Immature natural killer cell (primary cell): ENCODE data around the gene ORMDL2. TPM values are rescaled to one million over a fixed set of nuclear protein-coding genes. Genes with fewer than 3 reads are reported as not detected.

Source experiments
- DNase-seq, 3 donors: peaks; one replicate each; pipeline ENCODE4 v3.0.0; 2022; ENCODE audit warnings: mixed read lengths in 1 of 3
- H3K27ac Mint-ChIP-seq, 6 donors: one replicate each; pipeline ENCODE4 v1.8.0; 2020; ENCODE audit warnings: mixed read lengths in 6 of 6, mild to moderate bottlenecking in 5 of 6, inconsistent platforms in 4 of 6, moderate library complexity in 3 of 6
- H3K27me3 Mint-ChIP-seq, 3 donors: one replicate each; pipeline ENCODE4 v1.8.0; 2020 to 2021; ENCODE audit warnings: low read depth in 3 of 3, mild to moderate bottlenecking in 3 of 3, mixed read lengths in 3 of 3, moderate library complexity in 3 of 3, inconsistent platforms in 1 of 3
- H3K36me3 Mint-ChIP-seq, 3 donors: one replicate each; pipeline ENCODE4 v1.8.0; 2020; ENCODE audit warnings: mixed read lengths in 3 of 3, inconsistent platforms in 2 of 3, mild to moderate bottlenecking in 2 of 3
- H3K4me1 Mint-ChIP-seq, 2 donors: one replicate each; pipeline ENCODE4 v1.8.0; 2020; ENCODE audit warnings: inconsistent platforms in 2 of 2, mild to moderate bottlenecking in 2 of 2, mixed read lengths in 2 of 2, moderate library complexity in 1 of 2
- H3K4me3 Mint-ChIP-seq, 5 donors: one replicate each; pipeline ENCODE4 v1.8.0; 2020; ENCODE audit warnings: mild to moderate bottlenecking in 5 of 5, mixed read lengths in 5 of 5, inconsistent platforms in 3 of 5, moderate library complexity in 3 of 5
- H3K9me3 Mint-ChIP-seq, 6 donors: one replicate each; pipeline ENCODE4 v1.8.0; 2020; ENCODE audit warnings: mild to moderate bottlenecking in 6 of 6, mixed read lengths in 6 of 6, inconsistent platforms in 4 of 6, moderate library complexity in 3 of 6
- polyA plus RNA-seq, 3 donors: library from polyadenylated mRNA; unstranded; fragments of 300-500 nt; fragmentation: Illumina TruSeq; gene quantifications; one replicate each; pipeline ENCODE4 v1.2.3, GENCODE V29; 2021

ORMDL2 gene
- polyA plus RNA-seq, 3 donors from 2014 or later = 104 to 163 (median 147) TPM

GRCh38 chr12:55815473-55815872, 2.4 kb upstream of the ORMDL2 start:
- Mint-ChIP-seq H3K4me1 (peaks cover 32 to 34% of the 10 kb centered on the region in 2 donors), H3K9me3 (no peaks in the 10 kb centered on the region), H3K4me3 (peak overlapping the region in 1 of 5 donors; percentile 68), H3K27me3 (no peaks in the 10 kb centered on the region), H3K36me3 (peaks cover 3 to 5% (median 5%) of the 10 kb centered on the region in 3 donors), H3K27ac (no peak overlapping the region)
- no peak for DNase-seq

GRCh38 chr12:55816881-55817344, 928 bp upstream of the ORMDL2 start:
- H3K36me3 Mint-ChIP-seq = peaks cover 4 to 7% (median 6%) of the 10 kb centered on the region in 3 donors
- peaks cover 27% of the 10 kb centered on the region in 2 donors for H3K4me1 Mint-ChIP-seq
- H3K27me3 Mint-ChIP-seq = no peaks in the 10 kb centered on the region
- no peak overlapping the region for H3K27ac Mint-ChIP-seq
- H3K4me3 Mint-ChIP-seq = no peak overlapping the region
- no peak for DNase-seq
- H3K9me3 Mint-ChIP-seq = no peaks in the 10 kb centered on the region

GRCh38 chr12:55818140-55818728, 393 bp downstream of the ORMDL2 start:
- DNase-seq = no peak
- Mint-ChIP-seq H3K27me3 (no peaks in the 10 kb centered on the region), H3K27ac (no peak overlapping the region), H3K36me3 (peaks cover 7 to 16% (median 10%) of the 10 kb centered on the region in 3 donors), H3K9me3 (no peaks in the 10 kb centered on the region), H3K4me1 (peaks cover 14 to 18% of the 10 kb centered on the region in 2 donors), H3K4me3 (no peak overlapping the region)

GRCh38 chr12:55818886-55819285, 1.0 kb downstream of the ORMDL2 start:
- H3K4me1 Mint-ChIP-seq = peaks cover 8 to 15% of the 10 kb centered on the region in 2 donors
- no peaks in the 10 kb centered on the region for H3K9me3 Mint-ChIP-seq
- H3K27me3 Mint-ChIP-seq = no peaks in the 10 kb centered on the region
- no peak for DNase-seq
- peak overlapping the region in 3 of 6 donors; percentile 9 to 64 (median 43) for H3K27ac Mint-ChIP-seq
- H3K4me3 Mint-ChIP-seq = peak overlapping the region in 2 of 5 donors; percentile 59 to 60
- peaks cover 7 to 16% (median 11%) of the 10 kb centered on the region in 3 donors for H3K36me3 Mint-ChIP-seq

GRCh38 chr12:55820679-55821078, 2.8 kb downstream of the ORMDL2 start:
- H3K27ac Mint-ChIP-seq = peak overlapping the region in 2 of 6 donors; percentile 4 to 15
- H3K27me3 Mint-ChIP-seq = no peaks in the 10 kb centered on the region
- peaks cover 7 to 11% (median 11%) of the 10 kb centered on the region in 3 donors for H3K36me3 Mint-ChIP-seq
- no peak overlapping the region for H3K4me3 Mint-ChIP-seq
- no peak for DNase-seq
- no peaks in the 10 kb centered on the region for H3K9me3 Mint-ChIP-seq
- H3K4me1 Mint-ChIP-seq = peaks cover 9 to 11% of the 10 kb centered on the region in 2 donors

- Mint-ChIP-seq H3K36me3 (peaks cover 7 to 11% (median 11%) of the 10 kb centered on the region in 3 donors), H3K27me3 (no peaks in the 10 kb centered on the region), H3K9me3 (no peaks in the 10 kb centered on the region), H3K4me3 (no peak overlapping the region), H3K4me1 (peaks cover 16 to 21% of the 10 kb centered on the region in 2 donors), H3K27ac (peak overlapping the region in 2 of 6 donors; percentile 18 to 71)
- DNase-seq = no peak
Observed at GRCh38 chr12:55822228-55822627, 4.4 kb downstream of the ORMDL2 start.

- no peak overlapping the region for H3K4me3 Mint-ChIP-seq
- no peak for DNase-seq
- H3K27ac Mint-ChIP-seq = peak overlapping the region in 4 of 6 donors; percentile 41 to 62 (median 54)
- peaks cover 0 to 2% (median 0%) of the 10 kb centered on the region in 3 donors for H3K27me3 Mint-ChIP-seq
- peaks cover 7 to 11% (median 11%) of the 10 kb centered on the region in 3 donors for H3K36me3 Mint-ChIP-seq
- H3K9me3 Mint-ChIP-seq = peaks cover 0 to 1% (median 0%) of the 10 kb centered on the region in 6 donors
- H3K4me1 Mint-ChIP-seq = peaks cover 28 to 33% of the 10 kb centered on the region in 2 donors
Observed at GRCh38 chr12:55823419-55823818, 5.6 kb downstream of the ORMDL2 start.

- H3K27ac Mint-ChIP-seq = peak overlapping the region in 5 of 6 donors; percentile 12 to 79 (median 57)
- peaks cover 0 to 1% (median 0%) of the 10 kb centered on the region in 6 donors for H3K9me3 Mint-ChIP-seq
- H3K27me3 Mint-ChIP-seq = peaks cover 3 to 6% (median 3%) of the 10 kb centered on the region in 3 donors
- H3K36me3 Mint-ChIP-seq = peaks cover 7 to 11% (median 11%) of the 10 kb centered on the region in 3 donors
- H3K4me1 Mint-ChIP-seq = peaks cover 35 to 36% of the 10 kb centered on the region in 2 donors
- DNase-seq = no peak
- H3K4me3 Mint-ChIP-seq = no peak overlapping the region
Observed at GRCh38 chr12:55824726-55825125, 6.9 kb downstream of the ORMDL2 start.

- H3K27ac Mint-ChIP-seq = peak overlapping the region; percentile 49 to 91 (median 82)
- peaks cover 3 to 11% (median 3%) of the 10 kb centered on the region in 3 donors for H3K27me3 Mint-ChIP-seq
- H3K9me3 Mint-ChIP-seq = peaks cover 0 to 1% (median 0%) of the 10 kb centered on the region in 6 donors
- DNase-seq = no peak
- peak overlapping the region; percentile 96 to 100 (median 99) for H3K4me3 Mint-ChIP-seq
- H3K36me3 Mint-ChIP-seq = peaks cover 0 to 5% (median 3%) of the 10 kb centered on the region in 3 donors
- peaks cover 58 to 65% of the 10 kb centered on the region in 2 donors for H3K4me1 Mint-ChIP-seq
Observed at GRCh38 chr12:55827806-55828205, 10.0 kb downstream of the ORMDL2 start.

- Mint-ChIP-seq H3K27me3 (peaks cover 3 to 11% (median 3%) of the 10 kb centered on the region in 3 donors), H3K36me3 (peaks cover 0 to under 1% (median 0%) of the 10 kb centered on the region in 3 donors), H3K9me3 (peaks cover 0 to 1% (median 0%) of the 10 kb centered on the region in 6 donors), H3K4me1 (peaks cover 60 to 65% of the 10 kb centered on the region in 2 donors), H3K27ac (peak overlapping the region; percentile 83 to 96 (median 90)), H3K4me3 (peak overlapping the region; percentile 96 to 100 (median 99))
- no peak for DNase-seq
Observed at GRCh38 chr12:55828357-55828756, 10.5 kb downstream of the ORMDL2 start.

- peaks cover 0 to 1% (median 0%) of the 10 kb centered on the region in 6 donors for H3K9me3 Mint-ChIP-seq
- peak overlapping the region; percentile 90 to 96 (median 94) for H3K27ac Mint-ChIP-seq
- peak overlapping the region; percentile 96 to 100 (median 99) for H3K4me3 Mint-ChIP-seq
- peaks cover 3 to 11% (median 3%) of the 10 kb centered on the region in 3 donors for H3K27me3 Mint-ChIP-seq
- H3K36me3 Mint-ChIP-seq = no peaks in the 10 kb centered on the region
- DNase-seq = peak; percentile 31 to 36 (median 34)
- H3K4me1 Mint-ChIP-seq = peaks cover 57% of the 10 kb centered on the region in 2 donors
Observed at GRCh38 chr12:55829967-55830600, 12.2 kb downstream of the ORMDL2 start.

- H3K27me3 Mint-ChIP-seq = peaks cover 3 to 11% (median 3%) of the 10 kb centered on the region in 3 donors
- H3K36me3 Mint-ChIP-seq = no peaks in the 10 kb centered on the region
- peak overlapping the region; percentile 90 to 96 (median 94) for H3K27ac Mint-ChIP-seq
- peaks cover 53 to 54% of the 10 kb centered on the region in 2 donors for H3K4me1 Mint-ChIP-seq
- peaks cover 0 to 1% (median 0%) of the 10 kb centered on the region in 6 donors for H3K9me3 Mint-ChIP-seq
- DNase-seq = peak; percentile 49 to 56 (median 50)
- peak overlapping the region; percentile 96 to 100 (median 99) for H3K4me3 Mint-ChIP-seq
Observed at GRCh38 chr12:55830601-55831446, 13.0 kb downstream of the ORMDL2 start.

GRCh38 chr12:55831447-55831815, 13.6 kb downstream of the ORMDL2 start:
- Mint-ChIP-seq H3K27ac (peak overlapping the region; percentile 36 to 96 (median 92)), H3K4me1 (peaks cover 48 to 49% of the 10 kb centered on the region in 2 donors), H3K27me3 (peaks cover 3 to 11% (median 3%) of the 10 kb centered on the region in 3 donors), H3K4me3 (peak overlapping the region; percentile 96 to 100 (median 99)), H3K9me3 (peaks cover 0 to 1% (median 0%) of the 10 kb centered on the region in 6 donors), H3K36me3 (no peaks in the 10 kb centered on the region)
- DNase-seq = no peak
